ENCODE measurements around the gene LARP6.
"Not testable (repeated sequence)": the region's sequence is repeated elsewhere in the genome, so short reads cannot be mapped to it uniquely, and the experiment has no call there.

Gene LARP6

DNA sequence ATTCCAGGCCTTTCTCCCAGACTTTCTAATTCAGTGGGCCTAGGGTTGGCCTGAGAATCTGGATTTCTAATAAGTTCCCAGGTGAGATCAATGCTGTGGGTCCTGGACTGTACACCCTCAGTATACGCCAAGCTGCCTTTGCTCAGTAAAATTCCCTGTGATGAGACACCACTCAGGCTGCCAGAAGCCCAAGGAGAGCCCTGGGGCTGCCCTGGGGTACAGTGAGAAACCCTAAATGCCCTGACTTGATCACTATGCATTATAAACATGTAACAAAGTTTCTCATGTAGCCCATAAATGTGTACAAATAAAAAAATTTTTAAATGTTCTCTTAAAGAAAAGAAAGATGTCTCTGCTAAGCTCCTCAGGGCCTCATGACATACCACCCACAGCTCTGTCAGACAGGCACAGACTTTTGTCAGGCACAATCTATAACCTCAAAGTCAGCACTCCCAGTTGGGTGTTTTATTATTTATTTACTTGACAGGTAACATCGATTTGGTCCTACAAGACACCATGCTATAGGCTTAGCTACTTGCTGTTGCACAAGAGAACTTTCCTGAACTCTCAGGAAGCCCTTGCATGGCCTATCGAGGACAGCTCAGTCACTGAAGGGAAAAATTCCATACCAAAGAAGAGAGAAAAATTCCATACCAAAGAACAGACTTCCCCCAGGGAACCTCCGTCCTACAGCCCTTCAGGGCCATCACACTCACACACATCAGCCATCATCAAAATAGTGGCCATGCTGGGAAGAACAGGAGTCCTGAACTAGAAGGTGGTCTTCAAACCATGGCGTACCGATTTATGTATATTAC, 22.7 kb downstream of the LARP6 start:
- no peak for DNase-seq (ENCODE audit: insufficient read length, low spot score)
- FAIRE-seq, result no peak

GRCh38 chr15:70830615-70831014, 23.3 kb downstream of the LARP6 start:
- FAIRE-seq (no peak), DNase-seq (ENCODE audit: insufficient read length, low spot score) (no peak)

DNA sequence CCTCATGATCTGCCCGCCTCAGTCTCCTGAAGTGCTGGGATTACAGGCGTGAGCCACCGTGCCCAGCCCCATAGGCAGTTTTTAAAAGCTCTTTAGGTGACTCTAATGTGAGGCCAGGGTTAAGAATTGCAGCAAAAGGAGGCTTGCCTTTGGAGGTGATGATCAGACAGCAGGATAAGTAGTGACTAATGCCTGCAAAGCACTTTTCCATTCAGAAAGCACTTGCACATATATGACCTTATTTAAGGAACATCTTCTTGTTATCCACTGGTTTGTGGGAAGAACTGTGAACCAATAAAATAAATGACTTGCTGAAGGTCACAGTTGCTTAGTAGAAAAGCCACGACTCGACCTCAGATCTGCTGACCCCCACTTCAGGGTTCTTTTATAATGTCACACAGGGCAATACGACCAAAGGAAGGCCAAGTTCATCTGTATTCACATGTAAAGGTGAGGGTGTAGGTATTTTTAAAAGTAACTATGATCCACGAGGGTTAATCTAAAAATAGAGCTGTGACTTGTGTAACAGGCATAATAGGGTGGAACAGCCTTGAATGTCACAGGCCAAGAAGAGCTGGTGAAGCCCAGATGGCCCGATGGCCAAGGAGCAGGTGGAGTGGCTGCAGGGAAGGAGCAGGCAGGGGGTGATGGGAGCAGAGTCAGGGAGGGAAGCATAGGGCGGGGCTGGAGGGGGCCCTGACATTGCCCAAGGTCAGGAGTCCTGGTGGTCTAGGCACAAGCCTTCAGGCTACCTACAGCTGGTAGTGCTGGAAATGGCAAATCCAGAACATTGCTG, 24.4 kb downstream of the LARP6 start:
- DNase-seq (ENCODE audit: insufficient read length, low spot score) (no peak), FAIRE-seq (no peak)

- no peak for DNase-seq (ENCODE audit: insufficient read length, low spot score)
These were observed 26.2 kb downstream of the LARP6 start for GRCh38 chr15:70827721-70828120.

GRCh38 chr15:70826634-70827033, 27.3 kb downstream of the LARP6 start:
- peak; percentile 62 for FAIRE-seq
- DNase-seq (ENCODE audit: insufficient read length, low spot score), result peak; percentile 55

More at GRCh38 chr15:70827721-70828120, 26.2 kb downstream of the LARP6 start:
- FAIRE-seq, result peak; percentile 78

DNA sequence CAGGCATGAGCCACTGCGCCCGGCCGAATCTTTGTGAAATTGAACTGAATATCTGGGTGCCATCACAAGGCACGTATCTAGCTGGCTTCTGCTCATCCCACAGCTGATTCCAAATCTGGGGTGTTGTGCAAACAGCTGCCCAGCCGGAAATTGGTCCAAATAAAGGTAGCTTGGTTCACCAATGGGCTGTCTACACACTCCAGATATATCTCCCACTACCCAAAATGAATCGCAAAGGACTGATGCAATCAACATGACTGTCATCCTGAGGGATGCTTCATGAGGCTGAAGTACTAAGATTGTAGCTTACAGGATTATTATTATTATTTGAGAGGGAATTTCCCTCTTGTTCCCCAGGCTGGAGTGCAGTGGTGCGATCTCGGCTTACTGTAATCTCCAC, 28.1 kb downstream of the LARP6 start:
- FAIRE-seq (peak; percentile 54), DNase-seq (ENCODE audit: insufficient read length, low spot score) (no peak)

- DNase-seq (ENCODE audit: insufficient read length, low spot score), result no peak
- FAIRE-seq, result no peak
These were observed 30.8 kb downstream of the LARP6 start for GRCh38 chr15:70823196-70823595.

- DNase-seq (ENCODE audit: insufficient read length, low spot score) (no peak), FAIRE-seq (no peak)
These were observed 33.7 kb downstream of the LARP6 start for GRCh38 chr15:70820214-70820613.

- DNase-seq (ENCODE audit: insufficient read length, low spot score) (no peak), FAIRE-seq (no peak)
These were observed 35.4 kb downstream of the LARP6 start for GRCh38 chr15:70818580-70818979.

- FAIRE-seq, result no peak
These were observed 36.7 kb downstream of the LARP6 start for GRCh38 chr15:70817266-70817665.

DNA sequence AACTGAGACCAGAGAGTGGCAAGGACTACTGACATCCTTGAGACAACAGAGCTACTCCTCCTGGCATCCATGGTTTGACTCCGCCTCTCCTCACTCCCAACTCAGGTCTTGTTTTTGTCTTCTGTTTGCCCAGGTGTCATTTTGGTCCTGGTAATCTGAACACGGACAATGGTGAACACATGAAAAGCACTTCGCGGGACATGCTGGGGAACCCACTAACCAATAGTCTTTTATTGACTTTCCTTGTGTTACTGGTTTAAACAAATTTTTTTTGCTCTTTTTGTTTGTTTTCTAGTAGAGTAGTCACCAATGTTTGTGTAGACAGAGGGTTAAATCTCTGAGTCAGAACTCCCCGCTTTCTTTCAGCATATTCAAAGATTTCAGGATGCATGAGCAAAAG, 38.4 kb downstream of the LARP6 start:
- no peak for DNase-seq (ENCODE audit: insufficient read length, low spot score)
- peak; percentile 16 for FAIRE-seq

More at GRCh38 chr15:70817266-70817665, 36.7 kb downstream of the LARP6 start:
- DNase-seq (ENCODE audit: insufficient read length, low spot score), result no peak

- DNase-seq (ENCODE audit: insufficient read length, low spot score); FAIRE-seq: not testable (repeated sequence)
These were observed 38.9 kb downstream of the LARP6 start for GRCh38 chr15:70815011-70815410.

DNA sequence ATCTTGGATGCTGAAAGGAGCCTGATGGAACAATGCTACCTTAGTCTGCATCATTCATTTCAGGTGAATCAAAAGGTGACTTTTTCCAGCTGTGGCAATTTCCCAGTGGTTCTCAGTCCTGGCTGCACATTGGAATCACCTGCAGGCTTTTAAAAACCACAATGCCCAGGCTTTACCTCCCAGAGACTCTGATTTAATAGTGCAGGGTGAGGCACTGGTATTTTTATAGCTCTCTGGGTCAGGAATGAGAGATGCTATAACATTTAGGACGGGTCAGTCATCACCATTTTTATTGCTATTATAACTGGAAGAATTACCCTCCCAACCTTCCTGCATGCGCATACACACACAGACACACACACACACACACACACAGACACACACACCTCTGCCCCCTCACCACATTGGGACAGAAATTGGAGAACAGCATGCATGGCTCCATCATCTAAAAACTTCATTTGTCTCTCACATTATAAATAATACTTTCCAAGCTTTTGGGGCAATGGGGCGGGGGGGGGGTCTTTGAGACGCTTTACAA, 41.1 kb downstream of the LARP6 start:
- FAIRE-seq (no peak), DNase-seq (ENCODE audit: insufficient read length, low spot score) (no peak)

GRCh38 chr15:70810916-70811578, 42.9 kb downstream of the LARP6 start:
- peak; percentile 46 for FAIRE-seq

DNA sequence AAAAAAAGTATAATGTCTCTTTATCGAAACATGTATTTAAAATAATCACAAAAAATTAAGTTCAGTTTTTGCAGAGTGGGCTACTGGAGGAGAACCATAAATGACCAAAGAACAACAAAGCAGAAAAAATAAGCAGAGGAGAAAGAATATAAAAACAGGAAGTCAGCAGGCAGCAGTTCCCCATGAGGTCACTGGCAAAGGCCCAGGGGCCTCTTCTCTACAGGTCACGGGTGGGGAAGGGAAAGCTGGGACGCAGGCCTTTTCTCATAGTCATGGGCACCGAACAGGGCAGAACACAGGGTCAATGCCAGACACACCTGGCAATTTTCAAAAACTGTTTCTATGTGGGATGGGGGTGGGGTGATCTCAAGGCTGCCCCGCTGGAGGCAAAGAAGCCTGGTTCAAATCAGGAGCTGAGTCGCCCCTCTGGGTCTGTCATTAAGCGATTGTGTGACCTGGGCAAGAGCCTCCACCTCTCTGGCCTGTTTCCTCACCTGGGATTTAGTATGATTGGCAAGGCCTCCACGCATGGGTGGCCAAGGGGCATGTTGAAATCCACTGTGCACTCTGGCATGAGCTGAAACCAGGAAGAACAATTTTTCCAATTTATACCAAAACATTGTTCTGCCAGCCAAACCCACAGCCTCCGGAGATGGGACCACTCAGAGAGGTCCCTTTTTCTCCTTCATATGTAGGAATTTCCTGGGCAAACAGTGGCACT, 46.8 kb downstream of the LARP6 start:
- DNase-seq (ENCODE audit: insufficient read length, low spot score), result no peak
- no peak for FAIRE-seq

More at GRCh38 chr15:70810916-70811578, 42.9 kb downstream of the LARP6 start:
- DNase-seq (ENCODE audit: insufficient read length, low spot score), result no peak

- not testable (repeated sequence) for DNase-seq (ENCODE audit: insufficient read length, low spot score); FAIRE-seq
These were observed 49.6 kb downstream of the LARP6 start for GRCh38 chr15:70804388-70804787.

- DNase-seq (ENCODE audit: insufficient read length, low spot score), result no peak
These were observed 51.3 kb downstream of the LARP6 start for GRCh38 chr15:70802629-70803028.

GRCh38 chr15:70801109-70801508, 52.8 kb downstream of the LARP6 start:
- FAIRE-seq, result no peak

More at GRCh38 chr15:70802629-70803028, 51.3 kb downstream of the LARP6 start:
- peak; percentile 33 for FAIRE-seq

DNA sequence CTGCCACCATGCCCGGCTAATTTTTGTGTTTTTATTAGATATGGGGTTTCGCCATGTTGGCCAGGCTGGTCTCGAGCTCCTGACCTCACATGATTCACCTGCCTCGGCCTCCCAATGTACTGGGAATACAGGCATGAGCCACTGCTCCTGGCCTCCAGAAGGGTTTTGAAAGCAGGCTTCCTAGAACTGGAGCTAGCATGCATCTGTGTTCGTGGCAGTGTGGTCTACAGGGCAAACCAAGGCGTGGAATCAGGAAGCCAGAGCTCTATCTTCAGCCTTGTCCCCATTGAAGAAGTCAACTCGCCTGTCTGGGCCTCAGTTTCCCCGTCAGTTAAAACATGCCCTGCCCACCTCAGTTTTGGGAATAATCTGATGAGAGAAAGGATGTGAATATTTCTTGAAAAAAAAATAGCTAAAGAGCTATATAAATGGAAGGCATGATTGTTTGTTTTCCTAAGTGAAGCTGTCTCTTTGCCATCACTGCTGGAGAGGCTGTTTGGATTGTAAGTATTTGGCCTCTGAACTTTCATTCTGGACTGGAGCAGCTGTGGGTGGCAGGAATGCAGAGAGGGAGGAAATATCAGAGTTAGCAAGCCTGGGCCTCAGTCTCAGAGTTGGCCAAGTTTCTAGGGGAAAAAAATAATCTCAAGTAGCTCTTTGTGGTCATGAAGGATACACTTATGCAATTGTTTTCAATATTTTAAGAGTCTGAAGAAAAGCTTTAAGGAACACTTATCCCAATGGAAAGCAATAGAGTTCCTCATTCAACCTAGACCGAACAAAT, 54.1 kb downstream of the LARP6 start:
- peak; percentile 64 for FAIRE-seq

More at GRCh38 chr15:70801109-70801508, 52.8 kb downstream of the LARP6 start:
- no peak for DNase-seq (ENCODE audit: insufficient read length, low spot score)

More for the DNA sequence above, 54.1 kb downstream of the LARP6 start:
- peak; percentile 75 for DNase-seq (ENCODE audit: insufficient read length, low spot score)
